GM18517 (cell line): ENCODE data around the gene ESR2.
"Not testable (repeated sequence)": the region's sequence is repeated elsewhere in the genome, so short reads cannot be mapped to it uniquely, and the experiment has no call there.

Experiments
- ATAC-seq: cut with Tn5 transposase; IDR thresholded peaks from one replicate; pipeline ENCODE4 v1.9.1; 2021; ENCODE audit warnings: mild to moderate bottlenecking, moderate library complexity; ENCODE audit not compliant: unreplicated experiment

Gene ESR2

GRCh38 chr14:64049616-64050381 is 244.4 kb downstream of the ESR2 start:
- no peak for ATAC-seq

- no peak for ATAC-seq
Measured at GRCh38 chr14:64045091-64045490, 249.1 kb downstream of the ESR2 start.

GRCh38 chr14:64043296-64043695 is 250.9 kb downstream of the ESR2 start:
- ATAC-seq = not testable (repeated sequence)

- ATAC-seq = no peak
Measured at GRCh38 chr14:64040044-64040443, 254.1 kb downstream of the ESR2 start.

GRCh38 chr14:64038841-64039542 is 255.2 kb downstream of the ESR2 start:
- no peak for ATAC-seq

GRCh38 chr14:64037869-64038745 is 256.1 kb downstream of the ESR2 start:
- not testable (repeated sequence) for ATAC-seq

GRCh38 chr14:64035143-64035542 is 259.0 kb downstream of the ESR2 start:
- ATAC-seq = no peak
